ENCODE results near the gene RNASEH2B.
A peak's percentile ranks its signal among the peaks of the same experiment; 100 is the strongest.

RNASEH2B gene

DNA sequence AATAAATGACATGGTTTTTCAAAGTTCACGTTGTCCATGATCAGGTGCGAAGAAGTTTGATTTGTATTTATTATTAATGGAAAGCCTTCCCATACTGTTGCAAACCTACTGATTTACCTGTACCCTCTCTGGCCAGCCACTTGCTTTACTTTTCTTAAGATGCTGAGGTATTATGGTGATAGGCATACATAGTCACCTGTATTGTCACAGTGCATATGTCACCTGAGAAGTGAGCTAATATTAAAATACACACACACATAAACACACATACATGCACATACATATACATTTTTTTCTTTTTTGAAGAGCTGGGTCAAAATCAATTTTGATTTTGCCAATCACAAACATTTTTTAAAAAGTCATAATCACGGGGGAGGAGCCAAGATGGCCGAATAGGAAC, 72.1 kb downstream of the RNASEH2B start:
- DNase-seq (ENCODE audit: insufficient read length) (no peak), FAIRE-seq (no peak)
- no peak for TF ChIP-seq POLR2AphosphoS5 (IDR thresholded peaks at IDR 0.05; ENCODE audit: low read depth, low read length)
- no peak for TF ChIP-seq POLR2A (IDR thresholded peaks at IDR 0.05; ENCODE audit: low read depth, low read length)
- no peak for TF ChIP-seq TAF1 (IDR thresholded peaks at IDR 0.05; ENCODE audit: borderline replicate concordance, low read depth, low read length)

DNA sequence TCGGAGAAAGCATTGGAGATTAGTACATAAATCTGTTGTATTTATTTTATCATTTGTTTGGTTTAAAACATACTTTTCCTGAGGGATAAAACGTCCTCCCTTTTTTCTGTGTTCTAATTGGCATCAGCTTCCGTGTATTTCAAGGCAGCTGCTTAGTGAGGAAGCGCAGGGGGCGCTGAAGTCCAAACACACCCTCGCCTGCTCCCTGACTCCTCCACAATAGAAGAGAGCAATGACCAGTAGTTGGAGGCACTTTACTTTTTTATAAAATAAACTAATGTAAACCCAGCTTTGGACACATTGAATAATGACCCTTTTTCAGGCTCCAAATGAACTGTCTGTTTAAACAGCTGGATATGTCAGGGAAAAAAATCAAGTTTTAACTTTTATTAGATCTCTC, 79.9 kb downstream of the RNASEH2B start:
- DNase-seq (ENCODE audit: insufficient read length), result no peak
- no peak for FAIRE-seq
- TF ChIP-seq POLR2A (IDR thresholded peaks at IDR 0.05; ENCODE audit: low read depth, low read length), result no peak

DNA sequence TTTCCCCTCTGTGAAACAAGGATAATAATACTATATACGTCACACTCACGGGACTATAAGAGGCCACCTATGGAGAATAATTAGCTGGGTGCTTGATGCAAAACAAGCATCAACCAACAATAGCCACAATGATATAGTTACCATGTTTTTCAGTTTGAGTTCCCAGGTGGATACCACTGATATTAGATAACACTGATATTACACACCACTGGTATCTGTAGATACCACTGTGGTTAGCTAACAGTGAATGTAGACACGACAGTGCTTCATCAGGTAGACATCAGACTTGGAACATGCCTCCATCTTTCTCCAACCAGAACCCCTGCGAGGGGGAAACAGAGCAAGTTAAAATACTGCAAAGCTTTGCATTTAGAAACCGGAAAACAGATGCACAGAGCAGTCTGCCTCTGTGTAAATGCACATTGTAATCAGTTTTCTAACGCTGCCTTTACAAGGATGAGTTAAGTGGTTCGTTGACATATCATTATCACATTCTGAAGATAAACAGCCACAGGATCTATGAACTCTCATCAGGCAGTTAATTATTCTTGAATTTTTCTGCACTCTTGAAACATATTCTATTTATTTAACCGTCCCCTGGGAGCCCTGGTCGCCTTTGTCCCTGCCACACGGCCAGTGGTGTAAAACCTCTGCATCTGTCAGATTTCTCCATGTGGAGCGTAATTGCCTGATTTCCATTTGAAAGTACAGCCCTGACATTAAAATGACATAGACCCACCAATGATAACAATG, 80.7 kb downstream of the RNASEH2B start:
- DNase-seq (ENCODE audit: insufficient read length) (no peak), FAIRE-seq (no peak)
- TF ChIP-seq TAF1 (IDR thresholded peaks at IDR 0.05; ENCODE audit: borderline replicate concordance, low read depth, low read length), result no peak
- TF ChIP-seq POLR2A (IDR thresholded peaks at IDR 0.05; ENCODE audit: low read depth, low read length), result no peak
- no peak for TF ChIP-seq POLR2AphosphoS5 (IDR thresholded peaks at IDR 0.05; ENCODE audit: low read depth, low read length)

DNA sequence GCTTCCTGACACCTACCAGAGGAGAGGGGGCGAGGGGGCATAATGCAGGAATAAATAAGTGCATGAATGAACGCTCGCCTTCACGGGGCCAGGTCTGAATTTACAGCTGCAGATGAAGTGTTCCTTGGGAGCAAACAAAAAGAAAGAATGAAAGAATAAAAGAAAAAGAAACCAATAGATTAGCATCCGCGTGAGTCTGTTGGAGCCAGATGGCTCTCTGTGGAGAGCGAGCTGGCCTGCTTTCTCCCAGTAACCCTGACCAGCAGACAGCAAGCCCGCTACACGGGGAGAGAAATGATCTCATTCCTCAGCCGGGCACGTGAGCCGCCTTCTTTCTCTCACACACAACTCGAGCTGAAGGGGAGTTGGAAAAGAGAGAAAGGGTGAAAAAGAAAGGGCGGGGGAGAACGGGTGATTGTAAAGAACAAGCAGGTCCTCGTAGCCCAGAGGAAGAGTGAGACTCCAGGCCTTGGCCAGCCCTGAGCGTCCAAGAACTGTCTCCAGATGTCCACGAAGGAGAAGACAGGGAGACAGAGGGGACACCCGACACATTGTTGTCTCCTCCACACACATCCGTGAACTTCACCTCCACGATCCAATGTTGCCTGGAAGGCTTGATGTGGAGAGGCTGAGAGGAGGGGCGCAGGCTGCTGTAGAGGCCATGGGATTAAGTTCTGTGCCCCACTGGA, 81.4 kb downstream of the RNASEH2B start:
- DNase-seq (ENCODE audit: insufficient read length), result no peak
- TF ChIP-seq POLR2AphosphoS5 (IDR thresholded peaks at IDR 0.05; ENCODE audit: low read depth, low read length) (no peak), POLR2A (IDR thresholded peaks at IDR 0.05; ENCODE audit: low read depth, low read length) (no peak), TAF1 (IDR thresholded peaks at IDR 0.05; ENCODE audit: borderline replicate concordance, low read depth, low read length) (no peak)

DNA sequence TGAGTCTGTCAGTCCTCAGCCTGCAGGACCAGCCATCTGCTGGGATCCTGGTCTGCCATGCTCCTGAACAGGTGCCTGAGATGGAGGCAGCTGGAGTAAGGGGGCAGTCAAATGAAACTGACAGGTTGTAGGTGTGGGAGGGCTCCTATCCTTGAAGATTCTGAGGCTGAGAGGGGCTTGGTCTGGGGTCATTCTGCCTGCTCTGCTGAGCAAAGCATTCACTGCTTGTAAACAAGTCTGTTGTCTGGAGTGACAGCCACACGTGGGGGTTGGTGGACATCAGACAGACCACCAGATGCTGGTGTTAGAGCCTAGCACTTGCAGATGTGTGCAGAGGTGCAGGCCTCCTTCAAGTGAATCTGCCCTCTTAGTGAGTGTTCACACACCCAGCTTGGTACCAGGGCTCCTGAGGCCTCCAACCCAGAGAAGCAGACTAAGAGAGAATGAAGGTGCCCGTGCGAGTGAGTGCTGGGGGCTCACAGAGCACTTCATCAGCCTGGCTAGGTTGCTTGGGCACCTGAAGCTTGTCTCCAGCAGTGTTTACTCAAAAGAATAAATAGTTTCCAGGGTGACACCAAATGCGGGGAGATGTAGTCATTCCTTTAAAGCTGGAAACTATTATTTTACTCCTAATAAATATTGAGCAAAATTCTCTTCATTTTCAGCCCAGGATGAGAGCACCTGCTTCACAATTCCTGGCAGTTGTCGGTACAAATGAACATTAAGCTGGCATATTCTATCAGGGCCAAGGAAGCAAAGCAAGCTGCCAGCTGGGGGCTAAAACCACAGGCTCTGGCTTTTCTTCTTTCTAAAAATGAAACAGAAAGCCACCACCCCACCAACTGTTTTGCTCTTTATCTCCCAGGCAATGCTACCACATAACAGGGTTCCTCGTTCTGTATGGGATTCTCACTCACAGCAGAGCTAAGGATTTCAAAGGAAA, 82.3 kb downstream of the RNASEH2B start:
- TF ChIP-seq POLR2A (IDR thresholded peaks at IDR 0.05; ENCODE audit: low read depth, low read length) (no peak), TAF1 (IDR thresholded peaks at IDR 0.05; ENCODE audit: borderline replicate concordance, low read depth, low read length) (no peak), POLR2AphosphoS5 (IDR thresholded peaks at IDR 0.05; ENCODE audit: low read depth, low read length) (no peak)
- FAIRE-seq, result peak; percentile 76
- DNase-seq (ENCODE audit: insufficient read length), result peak; percentile 20

More for the DNA sequence above, 81.4 kb downstream of the RNASEH2B start:
- FAIRE-seq, result no peak

DNA sequence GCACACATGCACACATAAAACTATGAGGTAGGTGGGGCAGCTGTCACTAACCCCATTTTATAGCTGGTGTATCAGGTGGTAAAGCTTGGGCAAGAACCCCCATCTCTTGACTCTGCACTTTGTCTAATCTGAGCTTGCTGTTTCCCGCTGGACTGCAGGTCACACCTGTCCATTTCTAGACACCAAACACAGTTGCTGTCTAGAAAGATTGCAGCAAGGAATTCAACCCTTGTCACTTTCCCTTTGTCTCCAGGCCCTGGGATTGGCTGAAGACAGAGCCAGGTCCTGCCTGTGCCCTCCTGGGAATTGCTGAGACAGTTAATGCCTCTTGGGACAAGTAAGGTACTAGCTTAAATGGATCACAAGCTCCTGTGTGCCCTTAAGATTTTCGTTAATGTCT, 83.8 kb downstream of the RNASEH2B start:
- no peak for FAIRE-seq
- no peak for DNase-seq (ENCODE audit: insufficient read length)
- TF ChIP-seq TAF1 (IDR thresholded peaks at IDR 0.05; ENCODE audit: borderline replicate concordance, low read depth, low read length) (no peak), POLR2A (IDR thresholded peaks at IDR 0.05; ENCODE audit: low read depth, low read length) (no peak), POLR2AphosphoS5 (IDR thresholded peaks at IDR 0.05; ENCODE audit: low read depth, low read length) (no peak)

DNA sequence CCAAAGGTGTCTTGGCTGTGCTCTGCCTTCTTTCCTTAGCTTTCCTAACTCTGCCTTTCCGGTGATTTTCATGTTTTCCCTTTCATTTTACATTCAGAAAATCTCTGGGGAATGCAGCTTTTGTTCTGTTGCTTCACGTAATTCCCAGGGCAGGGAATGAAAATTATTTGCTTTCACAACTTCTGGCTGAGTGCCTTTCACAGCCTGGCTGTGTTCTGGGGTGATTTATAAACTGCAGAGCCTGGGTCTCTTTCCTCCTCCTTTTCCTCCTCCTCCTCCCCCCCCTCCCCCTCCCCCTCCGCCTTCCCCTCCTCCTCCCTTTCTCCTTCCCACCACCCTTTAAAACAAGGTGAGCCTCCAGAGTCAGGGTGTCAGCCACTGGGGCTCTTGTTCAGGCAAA, 84.3 kb downstream of the RNASEH2B start:
- DNase-seq (ENCODE audit: insufficient read length) (no peak), FAIRE-seq (no peak)
- TF ChIP-seq POLR2AphosphoS5 (IDR thresholded peaks at IDR 0.05; ENCODE audit: low read depth, low read length) (no peak), TAF1 (IDR thresholded peaks at IDR 0.05; ENCODE audit: borderline replicate concordance, low read depth, low read length) (no peak), POLR2A (IDR thresholded peaks at IDR 0.05; ENCODE audit: low read depth, low read length) (no peak)

DNA sequence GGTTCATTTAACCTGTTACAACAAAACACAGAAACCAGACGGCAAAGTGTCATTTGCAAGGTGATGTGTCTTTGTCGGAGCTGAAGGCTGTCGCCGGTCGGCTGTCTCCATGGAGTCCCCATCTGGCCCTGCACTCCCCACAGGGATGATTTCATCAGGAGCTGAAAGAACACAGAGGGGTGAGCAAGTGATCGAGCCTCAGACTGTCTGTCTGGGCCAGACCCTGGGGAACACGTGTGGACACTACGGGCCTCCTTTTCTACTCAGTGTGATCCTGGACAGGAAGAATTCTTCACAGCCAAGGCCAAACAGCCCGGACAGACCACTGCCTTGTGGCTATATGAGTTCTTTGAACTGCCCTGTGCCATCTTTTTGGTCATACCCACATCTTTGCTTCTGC, 85.1 kb downstream of the RNASEH2B start:
- FAIRE-seq (no peak), DNase-seq (ENCODE audit: insufficient read length) (no peak)
- no peak for TF ChIP-seq POLR2AphosphoS5 (IDR thresholded peaks at IDR 0.05; ENCODE audit: low read depth, low read length)
- no peak for TF ChIP-seq POLR2A (IDR thresholded peaks at IDR 0.05; ENCODE audit: low read depth, low read length)
- no peak for TF ChIP-seq TAF1 (IDR thresholded peaks at IDR 0.05; ENCODE audit: borderline replicate concordance, low read depth, low read length)

DNA sequence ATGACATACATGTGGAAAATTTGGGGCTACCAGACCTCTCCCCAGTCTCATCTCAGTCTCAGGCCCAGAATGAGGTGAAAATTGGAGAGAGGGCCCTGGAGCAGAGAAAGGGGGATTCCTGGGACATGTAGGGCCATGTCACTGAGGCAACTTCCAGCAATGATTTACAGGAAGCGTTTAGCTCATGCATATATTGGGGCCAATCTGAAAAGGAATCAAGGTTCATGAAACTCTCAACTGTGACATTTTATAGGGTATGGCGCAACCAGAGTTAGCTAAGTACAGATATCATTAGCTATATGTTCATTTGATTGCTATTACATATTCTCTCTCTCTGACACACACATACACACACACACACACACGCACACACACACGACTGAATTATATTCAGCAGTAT, 86.3 kb downstream of the RNASEH2B start:
- TF ChIP-seq TAF1 (IDR thresholded peaks at IDR 0.05; ENCODE audit: borderline replicate concordance, low read depth, low read length) (no peak), POLR2AphosphoS5 (IDR thresholded peaks at IDR 0.05; ENCODE audit: low read depth, low read length) (no peak), POLR2A (IDR thresholded peaks at IDR 0.05; ENCODE audit: low read depth, low read length) (no peak)
- DNase-seq (ENCODE audit: insufficient read length) (no peak), FAIRE-seq (no peak)

DNA sequence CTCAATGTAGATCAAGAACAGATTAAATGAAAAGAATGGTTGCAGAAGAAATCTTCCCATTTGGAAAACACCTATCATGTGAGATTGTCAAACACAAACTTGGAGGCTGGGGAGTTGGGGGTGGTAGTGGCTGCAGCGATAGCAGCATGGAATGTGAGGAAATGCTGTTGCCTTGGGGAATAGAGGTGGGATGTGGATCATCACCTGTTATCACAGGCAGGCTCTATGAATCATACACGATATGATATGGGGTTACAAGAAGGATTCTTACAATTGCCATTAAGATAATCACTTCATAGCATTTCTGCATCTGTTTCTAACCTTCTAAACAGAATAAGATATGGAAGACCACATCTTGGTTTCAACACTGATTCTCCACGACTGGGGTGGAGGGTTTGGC, 88.7 kb downstream of the RNASEH2B start:
- no peak for DNase-seq (ENCODE audit: insufficient read length)
- FAIRE-seq, result no peak
- no peak for TF ChIP-seq POLR2A (IDR thresholded peaks at IDR 0.05; ENCODE audit: low read depth, low read length)
- TF ChIP-seq TAF1 (IDR thresholded peaks at IDR 0.05; ENCODE audit: borderline replicate concordance, low read depth, low read length), result no peak
- TF ChIP-seq POLR2AphosphoS5 (IDR thresholded peaks at IDR 0.05; ENCODE audit: low read depth, low read length), result no peak

DNA sequence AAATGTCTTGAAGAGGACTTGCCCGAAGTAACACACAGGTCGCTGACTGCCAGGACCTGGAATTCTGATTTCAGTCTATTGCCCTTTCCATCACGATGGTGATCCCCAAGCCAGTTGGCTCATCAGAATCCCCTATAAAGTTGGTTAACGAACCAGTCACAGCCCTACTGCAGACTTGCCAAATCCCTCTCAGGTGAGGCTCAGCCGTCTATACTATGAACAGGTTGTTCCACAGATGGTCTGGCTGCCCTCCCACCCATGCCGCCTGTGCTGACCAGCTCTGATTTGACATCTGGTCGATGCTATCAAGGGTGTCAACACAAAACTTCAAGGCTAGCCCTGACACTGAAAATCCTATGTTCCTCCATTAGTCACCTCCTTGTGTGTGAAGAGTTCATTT, 90.0 kb downstream of the RNASEH2B start:
- no peak for FAIRE-seq
- TF ChIP-seq POLR2A (IDR thresholded peaks at IDR 0.05; ENCODE audit: low read depth, low read length) (no peak), POLR2AphosphoS5 (IDR thresholded peaks at IDR 0.05; ENCODE audit: low read depth, low read length) (no peak), TAF1 (IDR thresholded peaks at IDR 0.05; ENCODE audit: borderline replicate concordance, low read depth, low read length) (no peak)
- no peak for DNase-seq (ENCODE audit: insufficient read length)

Data from GM12892 (cell line).